Measurements from ENCODE around the gene CCDC126. TPM values are rescaled to one million over a fixed set of nuclear protein-coding genes. Genes with fewer than 3 reads are reported as not detected.

The CCDC126 gene
- total RNA-seq, 1 experiment from 2014 or later: 10.3 TPM

GRCh38 chr7:23689165-23689564, 92.0 kb downstream of the CCDC126 start:
- peaks cover 3% of the 10 kb centered on the region; the same call in 1 of the 2 replicates for H3K36me3 ChIP-seq (ENCODE audit: control insufficient read depth, insufficient read depth, low read length)
- intact Hi-C loops (cut with micrococcal nuclease; ENCODE audit: unreplicated experiment): no loop called here
- ChIA-PET CTCF (no interaction called here), POLR2A (no interaction called here)
- H3K27ac ChIP-seq (ENCODE audit: low read length): no peak overlapping the region
- TF ChIP-seq CTCF (IDR thresholded peaks at IDR 0.05) (no peak), SIN3A (IDR thresholded peaks at IDR 0.05; ENCODE audit: borderline replicate concordance, insufficient read depth, low read depth, low read length) (no peak), TCF7L2 (IDR thresholded peaks at IDR 0.05; ENCODE audit: low read depth, low read length) (no peak), REST (IDR thresholded peaks at IDR 0.05; ENCODE audit: insufficient read depth in 1 of 2, low read depth in 2 of 2, low read length in 1 of 2) (no peak), POLR2AphosphoS5 (IDR thresholded peaks at IDR 0.05; ENCODE audit: low read depth, low read length) (no peak)
- BruUV-seq (replicated peaks): no TSS peak
- no peak overlapping the region for H3K4me3 ChIP-seq (ENCODE audit: low read depth in 2 of 2, low read length in 2 of 2)
- in situ Hi-C loops (cut with HindIII; ENCODE audit: low pct_unique_long_range_greater_than_20kb, low sequenced_read_pairs): no loop called here
- H3K9me3 ChIP-seq (ENCODE audit: control insufficient read depth, insufficient read depth, low read depth, low read length): no peaks in the 10 kb centered on the region
- DNase-seq (ENCODE audit: low read depth, low spot score): no peak
- H3K4me1 ChIP-seq (ENCODE audit: control insufficient read depth, insufficient read depth, low read length): peaks cover 7% of the 10 kb centered on the region
- H3K27me3 ChIP-seq (ENCODE audit: control insufficient read depth, insufficient read depth, low read length): no peaks in the 10 kb centered on the region
- no peak for ATAC-seq

GRCh38 chr7:23691320-23691719, 94.1 kb downstream of the CCDC126 start:
- no TSS peak for BruUV-seq (replicated peaks)
- intact Hi-C loops (cut with micrococcal nuclease; ENCODE audit: unreplicated experiment): no loop called here
- TF ChIP-seq SIN3A (IDR thresholded peaks at IDR 0.05; ENCODE audit: borderline replicate concordance, insufficient read depth, low read depth, low read length) (no peak), CTCF (IDR thresholded peaks at IDR 0.05) (no peak), TCF7L2 (IDR thresholded peaks at IDR 0.05; ENCODE audit: low read depth, low read length) (no peak), POLR2AphosphoS5 (IDR thresholded peaks at IDR 0.05; ENCODE audit: low read depth, low read length) (no peak)

More at GRCh38 chr7:23691320-23691719, 94.1 kb downstream of the CCDC126 start:
- no peaks in the 10 kb centered on the region for H3K9me3 ChIP-seq (ENCODE audit: control insufficient read depth, insufficient read depth, low read depth, low read length)
- H3K27me3 ChIP-seq (ENCODE audit: control insufficient read depth, insufficient read depth, low read length): no peaks in the 10 kb centered on the region
- no peak overlapping the region for H3K4me3 ChIP-seq (ENCODE audit: low read depth in 2 of 2, low read length in 2 of 2)
- ChIA-PET CTCF (no interaction called here), POLR2A (no interaction called here)
- no peaks in the 10 kb centered on the region for H3K4me1 ChIP-seq (ENCODE audit: control insufficient read depth, insufficient read depth, low read length)
- no peak overlapping the region for H3K27ac ChIP-seq (ENCODE audit: low read length)
- ATAC-seq: no peak
- no peak for DNase-seq (ENCODE audit: low read depth, low spot score)
- peaks cover 3% of the 10 kb centered on the region; the same call in 1 of the 2 replicates for H3K36me3 ChIP-seq (ENCODE audit: control insufficient read depth, insufficient read depth, low read length)
- in situ Hi-C loops (cut with HindIII; ENCODE audit: low pct_unique_long_range_greater_than_20kb, low sequenced_read_pairs): no loop called here
